ENCODE measurements around the gene PROM2.

The PROM2 gene

DNA sequence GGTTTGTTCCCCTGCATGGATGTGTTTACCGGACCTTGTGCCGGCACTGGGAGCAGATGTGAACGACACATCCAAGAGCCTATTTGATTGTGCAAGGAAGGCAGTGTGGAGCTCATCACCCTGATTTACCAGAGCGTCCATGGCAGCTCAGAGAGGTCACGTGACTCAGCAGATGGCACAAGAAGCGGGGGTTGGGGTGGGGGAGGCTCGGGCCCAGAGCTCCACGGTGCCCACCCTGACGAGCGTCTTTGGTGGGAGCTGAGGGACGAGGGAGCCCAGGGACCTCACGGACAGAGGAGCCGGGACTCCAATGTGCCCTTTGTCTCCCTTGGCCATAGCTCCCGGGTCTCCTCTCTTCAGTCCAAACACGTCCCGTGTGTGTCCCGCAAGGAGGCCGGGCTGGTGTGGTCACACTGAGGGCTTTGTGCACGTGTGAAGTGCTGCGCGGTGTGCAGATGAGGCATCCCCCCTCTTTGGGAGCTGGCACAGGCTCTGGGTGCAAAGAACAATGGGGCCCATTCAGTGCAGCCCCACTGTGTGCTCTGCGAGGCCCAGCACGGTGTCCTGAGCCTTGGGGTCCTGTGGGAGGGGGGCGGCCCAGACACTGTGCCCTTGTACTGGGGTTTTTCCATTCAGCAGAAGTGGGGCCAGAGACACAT, 38.4 kb downstream of the PROM2 start:
- no peak for DNase-seq (ENCODE audit: low spot score)
- Histone ChIP-seq H3K27ac (no peak overlapping the region), H3K4me3 (no peak overlapping the region)
- TF ChIP-seq CTCF (IDR thresholded peaks at IDR 0.05), result no peak

DNA sequence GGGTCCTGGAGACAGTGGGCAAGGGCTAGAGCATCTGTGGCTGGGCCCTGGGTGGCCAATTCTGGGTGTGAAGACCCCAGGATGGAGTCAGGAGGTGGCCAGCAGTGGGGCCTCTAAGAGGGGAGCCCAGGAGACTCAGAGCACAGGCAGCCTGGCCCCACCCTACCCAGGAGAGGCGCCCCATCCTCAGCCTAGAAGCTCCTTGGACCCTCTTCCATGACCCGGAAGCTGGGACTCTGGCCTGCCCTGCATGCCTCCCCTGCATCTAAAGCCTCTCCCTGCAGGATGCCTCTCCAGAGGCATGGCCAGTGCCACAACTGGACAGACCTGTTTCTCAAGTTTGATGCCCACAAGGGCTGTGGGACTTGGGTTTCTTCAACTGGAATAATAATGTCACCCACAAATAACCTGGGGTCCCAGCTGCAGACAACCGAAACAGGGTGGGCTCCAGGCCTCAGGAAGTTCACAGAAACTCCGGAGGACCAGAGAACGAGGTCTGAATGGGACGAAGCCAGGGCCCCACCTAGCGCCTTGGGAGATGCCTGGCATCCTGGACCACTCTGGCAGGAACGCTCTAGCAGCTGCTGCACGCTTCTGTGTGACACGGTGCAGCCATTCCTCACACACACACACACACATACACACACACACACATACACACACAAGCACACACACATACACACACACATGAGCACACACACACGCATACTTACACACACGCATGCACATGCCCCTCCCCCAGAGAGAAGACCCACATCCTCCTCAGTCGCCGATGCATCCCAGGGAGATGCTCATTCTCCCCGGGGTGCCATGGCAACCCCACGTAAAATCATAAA, 39.3 kb downstream of the PROM2 start:
- no peak for TF ChIP-seq CTCF (IDR thresholded peaks at IDR 0.05)
- DNase-seq (ENCODE audit: low spot score), result no peak
- Histone ChIP-seq H3K4me3 (no peak overlapping the region), H3K27ac (no peak overlapping the region)

GRCh38 chr2:95314598-95314963, 40.3 kb downstream of the PROM2 start:
- Histone ChIP-seq H3K4me3 (no peak overlapping the region), H3K27ac (no peak overlapping the region)
- TF ChIP-seq CTCF (IDR thresholded peaks at IDR 0.05), result no peak
- no peak for DNase-seq (ENCODE audit: low spot score)

DNA sequence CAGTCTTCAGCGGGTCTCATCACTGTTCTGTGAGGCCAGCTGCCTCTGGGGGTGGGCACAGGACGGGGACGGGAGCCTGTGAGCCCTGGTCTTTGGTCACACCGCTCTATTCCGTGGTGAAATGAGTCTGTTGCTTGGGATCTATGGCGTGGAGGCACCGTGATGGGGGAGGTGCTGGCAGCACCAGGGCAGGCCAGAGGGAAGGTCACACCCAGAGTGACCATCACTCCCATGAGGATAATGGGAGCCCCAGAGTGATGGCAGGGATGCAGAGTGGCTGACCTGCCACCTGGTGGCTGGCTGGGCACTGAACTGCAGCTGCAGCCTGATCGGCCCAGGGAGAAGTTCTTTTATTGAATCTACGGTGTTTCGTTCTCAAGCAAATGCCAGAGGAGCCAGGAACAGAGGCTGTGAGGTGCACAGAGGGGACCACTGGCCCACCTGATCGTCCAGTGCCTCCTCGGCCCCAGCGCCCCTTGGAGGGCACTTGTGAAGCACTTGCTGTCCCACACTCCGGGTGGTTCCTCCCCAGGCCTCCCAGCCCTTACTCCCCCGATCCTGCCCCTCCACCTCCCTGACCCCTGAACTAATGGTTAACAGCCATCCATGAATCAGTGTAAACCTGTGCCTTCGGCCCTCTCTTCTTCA, 40.8 kb downstream of the PROM2 start:
- Histone ChIP-seq H3K4me3 (no peak overlapping the region), H3K27ac (no peak overlapping the region)
- no peak for TF ChIP-seq CTCF (IDR thresholded peaks at IDR 0.05)
- DNase-seq (ENCODE audit: low spot score), result no peak

- no peak for TF ChIP-seq CTCF (IDR thresholded peaks at IDR 0.05)
- no peak overlapping the region for H3K27ac ChIP-seq
- DNase-seq (ENCODE audit: low spot score), result no peak
- H3K4me3 ChIP-seq, result no peak overlapping the region
These were observed 41.7 kb downstream of the PROM2 start for GRCh38 chr2:95315801-95316411.

DNA sequence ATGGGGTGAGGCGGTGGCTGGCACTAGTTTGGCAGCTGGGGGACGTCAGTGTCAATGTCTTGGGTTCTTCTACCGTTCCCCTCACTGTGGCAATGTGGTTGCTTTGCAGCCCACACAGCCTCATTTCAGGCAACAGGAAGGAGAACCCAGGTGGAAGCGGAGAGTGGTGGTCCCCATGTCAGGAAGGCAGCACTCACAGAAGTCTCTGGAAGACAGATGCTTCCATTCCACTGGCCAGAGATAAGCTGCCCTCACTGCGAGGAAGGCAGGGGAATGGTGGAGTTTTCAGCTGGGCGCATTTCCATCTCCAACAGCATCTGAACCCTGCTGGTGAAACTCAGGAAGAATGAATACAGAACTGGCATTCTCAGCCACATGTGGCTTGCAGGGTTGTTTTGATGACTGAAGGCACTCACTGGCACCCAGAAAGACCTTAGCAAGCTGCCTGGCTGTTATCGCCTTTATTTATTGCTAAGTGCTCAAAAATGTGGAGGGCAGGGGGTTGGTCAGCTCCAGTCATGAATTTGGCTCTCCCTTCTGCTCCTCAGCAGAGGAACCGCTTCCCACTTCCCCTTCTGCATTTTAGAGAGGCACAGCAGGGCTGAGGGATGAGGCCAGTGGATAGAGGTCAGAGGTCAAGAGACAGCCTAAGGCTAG, 42.3 kb downstream of the PROM2 start:
- Histone ChIP-seq H3K4me3 (no peak overlapping the region), H3K27ac (no peak overlapping the region)
- DNase-seq (ENCODE audit: low spot score), result no peak
- TF ChIP-seq CTCF (IDR thresholded peaks at IDR 0.05), result no peak

Data from coronary artery (tissue), 2 donors.